ENCODE data around the gene CACNG4.

GRCh38 chr17:67013891-67014290 lies 49.4 kb downstream of the CACNG4 start:
- TF ChIP-seq, protein P1, sequence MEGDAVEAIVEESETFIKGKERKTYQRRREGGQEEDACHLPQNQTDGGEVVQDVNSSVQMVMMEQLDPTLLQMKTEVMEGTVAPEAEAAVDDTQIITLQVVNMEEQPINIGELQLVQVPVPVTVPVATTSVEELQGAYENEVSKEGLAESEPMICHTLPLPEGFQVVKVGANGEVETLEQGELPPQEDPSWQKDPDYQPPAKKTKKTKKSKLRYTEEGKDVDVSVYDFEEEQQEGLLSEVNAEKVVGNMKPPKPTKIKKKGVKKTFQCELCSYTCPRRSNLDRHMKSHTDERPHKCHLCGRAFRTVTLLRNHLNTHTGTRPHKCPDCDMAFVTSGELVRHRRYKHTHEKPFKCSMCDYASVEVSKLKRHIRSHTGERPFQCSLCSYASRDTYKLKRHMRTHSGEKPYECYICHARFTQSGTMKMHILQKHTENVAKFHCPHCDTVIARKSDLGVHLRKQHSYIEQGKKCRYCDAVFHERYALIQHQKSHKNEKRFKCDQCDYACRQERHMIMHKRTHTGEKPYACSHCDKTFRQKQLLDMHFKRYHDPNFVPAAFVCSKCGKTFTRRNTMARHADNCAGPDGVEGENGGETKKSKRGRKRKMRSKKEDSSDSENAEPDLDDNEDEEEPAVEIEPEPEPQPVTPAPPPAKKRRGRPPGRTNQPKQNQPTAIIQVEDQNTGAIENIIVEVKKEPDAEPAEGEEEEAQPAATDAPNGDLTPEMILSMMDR (IDR thresholded peaks at IDR 0.05), result no peak
- TF ChIP-seq POLR2A (IDR thresholded peaks at IDR 0.05) (no peak), EP300 (IDR thresholded peaks at IDR 0.05; ENCODE audit: low read depth) (no peak)
